Endothelial cell (in vitro differentiated cells): ENCODE results near the gene LIMD2. TPM values are rescaled to one million over a fixed set of nuclear protein-coding genes. Genes with fewer than 3 reads are reported as not detected.

ENCODE experiments used
- DNase-seq: peaks from one replicate; pipeline ENCODE4 v3.0.0; 2021; ENCODE audit warnings: low spot score
- H3K27ac Mint-ChIP-seq: one replicate; pipeline ENCODE4 v1.8.0; 2021; ENCODE audit warnings: mixed read lengths, inconsistent platforms; ENCODE audit not compliant: unreplicated experiment
- H3K27me3 Mint-ChIP-seq: one replicate; pipeline ENCODE4 v1.8.0; 2021; ENCODE audit warnings: mild to moderate bottlenecking, moderate library complexity, mixed read lengths, inconsistent platforms; ENCODE audit not compliant: unreplicated experiment
- H3K36me3 Mint-ChIP-seq: one replicate; pipeline ENCODE4 v1.8.0; 2021; ENCODE audit warnings: mild to moderate bottlenecking, low read depth, mixed read lengths, inconsistent platforms; ENCODE audit not compliant: unreplicated experiment
- H3K4me1 Mint-ChIP-seq: one replicate; pipeline ENCODE4 v1.8.0; 2021; ENCODE audit warnings: mild to moderate bottlenecking, mixed read lengths, inconsistent platforms; ENCODE audit not compliant: unreplicated experiment
- H3K4me3 Mint-ChIP-seq: one replicate; pipeline ENCODE4 v1.8.0; 2021; ENCODE audit warnings: mild to moderate bottlenecking, mixed read lengths, inconsistent platforms; ENCODE audit not compliant: unreplicated experiment
- H3K9me3 Mint-ChIP-seq: one replicate; pipeline ENCODE4 v1.8.0; 2021; ENCODE audit warnings: mixed read lengths, inconsistent platforms; ENCODE audit not compliant: unreplicated experiment
- total RNA-seq: library from RNA; stranded (reverse); fragmentation: NEBNext Ultra II Directional; extraction: Animal tissue kit (Norgen Biotek cat#: 25700); gene quantifications from one replicate; pipeline ENCODE4 v1.2.1, GENCODE V29; 2021; ENCODE audit not compliant: unreplicated experiment
- TF ChIP-seq, protein P1 (sequence below): fragments of 200-600 bp; sonication (generic); IDR thresholded peaks from one replicate; pipeline ENCODE4 v1.5.0; 2021; ENCODE audit warnings: antibody characterized with exemption; ENCODE audit not compliant: unreplicated experiment

Gene LIMD2
- total RNA-seq, 1 donor from 2014 or later, result 132 TPM

DNA sequence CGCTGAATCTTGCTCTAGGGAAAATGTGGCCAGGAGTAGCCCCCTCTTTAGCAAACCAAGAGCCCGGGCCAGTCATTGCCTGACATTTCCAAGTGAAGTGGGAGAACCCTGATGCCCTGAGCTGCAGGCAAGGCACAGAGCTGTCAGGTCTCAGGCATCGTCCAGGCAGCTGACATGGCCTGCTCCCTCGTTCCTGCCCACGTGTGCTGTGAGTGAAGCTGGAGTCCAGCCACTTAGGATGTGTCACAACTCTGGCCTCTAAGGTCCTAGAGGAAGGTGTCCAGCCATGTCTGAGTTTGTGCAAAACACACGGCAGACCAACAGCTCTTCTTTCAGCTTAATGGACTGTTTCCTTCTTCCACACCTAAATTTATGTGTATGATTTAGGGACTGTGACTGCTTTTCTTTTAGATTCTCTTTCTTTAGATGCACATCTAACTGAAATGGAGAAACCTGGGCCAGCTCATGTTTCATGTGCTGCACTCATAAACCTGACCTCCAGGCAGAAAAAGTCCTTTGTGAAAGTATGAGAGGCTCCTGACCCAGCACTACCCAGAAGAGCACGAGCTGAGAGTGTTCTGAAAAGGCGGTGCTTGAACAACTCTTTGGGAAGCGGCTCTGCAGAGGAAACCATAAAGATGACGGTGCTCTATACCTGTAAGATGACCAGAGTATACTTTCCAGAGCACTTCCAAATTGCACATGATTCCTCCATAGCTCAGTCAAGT is 14.8 kb upstream of the LIMD2 start:
- Mint-ChIP-seq H3K9me3 (no peaks in the 10 kb centered on the region), H3K27me3 (peaks cover 2% of the 10 kb centered on the region), H3K4me1 (peaks cover 17% of the 10 kb centered on the region), H3K27ac (peak overlapping the region; percentile 52), H3K36me3 (peaks cover 12% of the 10 kb centered on the region), H3K4me3 (no peak overlapping the region)
- no peak for DNase-seq
- TF ChIP-seq, protein P1, sequence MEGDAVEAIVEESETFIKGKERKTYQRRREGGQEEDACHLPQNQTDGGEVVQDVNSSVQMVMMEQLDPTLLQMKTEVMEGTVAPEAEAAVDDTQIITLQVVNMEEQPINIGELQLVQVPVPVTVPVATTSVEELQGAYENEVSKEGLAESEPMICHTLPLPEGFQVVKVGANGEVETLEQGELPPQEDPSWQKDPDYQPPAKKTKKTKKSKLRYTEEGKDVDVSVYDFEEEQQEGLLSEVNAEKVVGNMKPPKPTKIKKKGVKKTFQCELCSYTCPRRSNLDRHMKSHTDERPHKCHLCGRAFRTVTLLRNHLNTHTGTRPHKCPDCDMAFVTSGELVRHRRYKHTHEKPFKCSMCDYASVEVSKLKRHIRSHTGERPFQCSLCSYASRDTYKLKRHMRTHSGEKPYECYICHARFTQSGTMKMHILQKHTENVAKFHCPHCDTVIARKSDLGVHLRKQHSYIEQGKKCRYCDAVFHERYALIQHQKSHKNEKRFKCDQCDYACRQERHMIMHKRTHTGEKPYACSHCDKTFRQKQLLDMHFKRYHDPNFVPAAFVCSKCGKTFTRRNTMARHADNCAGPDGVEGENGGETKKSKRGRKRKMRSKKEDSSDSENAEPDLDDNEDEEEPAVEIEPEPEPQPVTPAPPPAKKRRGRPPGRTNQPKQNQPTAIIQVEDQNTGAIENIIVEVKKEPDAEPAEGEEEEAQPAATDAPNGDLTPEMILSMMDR, result no peak

DNA sequence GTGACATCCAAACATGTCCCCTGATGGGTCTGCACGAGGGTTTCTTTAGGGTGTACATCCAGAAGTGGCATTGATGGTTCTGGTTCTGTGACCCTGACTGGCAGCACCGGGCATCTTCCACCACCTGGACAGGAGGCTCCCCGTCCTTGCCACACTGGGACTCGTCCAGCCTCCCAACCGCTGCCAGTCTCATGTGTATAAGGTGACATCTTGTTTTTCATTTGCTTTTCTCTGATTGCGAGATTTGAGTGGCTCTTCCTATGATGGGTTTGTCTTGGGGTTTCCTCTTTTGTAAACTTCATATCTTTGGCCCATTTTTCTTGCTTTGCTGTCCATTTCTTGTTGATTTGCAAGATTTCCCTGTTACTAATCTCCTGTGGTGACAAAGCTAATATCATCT is 9.2 kb upstream of the LIMD2 start:
- Mint-ChIP-seq H3K9me3 (no peaks in the 10 kb centered on the region), H3K36me3 (peaks cover 27% of the 10 kb centered on the region), H3K4me1 (peaks cover 4% of the 10 kb centered on the region), H3K4me3 (no peak overlapping the region), H3K27me3 (peaks cover 4% of the 10 kb centered on the region), H3K27ac (no peak overlapping the region)
- TF ChIP-seq, protein P1, result no peak
- no peak for DNase-seq

DNA sequence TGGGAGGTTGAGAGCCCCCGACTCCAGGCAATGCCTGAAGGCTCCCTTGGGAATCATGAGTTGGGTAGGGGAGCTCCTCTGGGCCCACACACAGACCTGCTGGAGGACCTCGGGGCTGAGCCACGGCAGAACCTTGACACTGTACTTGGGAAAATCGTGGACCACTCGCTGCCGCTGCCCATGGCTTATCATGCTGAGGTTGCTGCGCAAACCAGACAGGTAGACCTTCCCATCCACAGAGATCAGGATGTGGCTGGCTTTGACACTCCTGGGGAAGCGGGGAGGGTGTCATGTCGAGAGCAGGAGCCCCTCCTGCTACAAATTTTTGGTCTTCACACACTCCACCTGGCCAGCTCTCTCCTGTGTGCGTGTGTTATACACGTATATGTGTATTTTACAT is 7.2 kb upstream of the LIMD2 start:
- H3K4me1 Mint-ChIP-seq, result peaks cover 20% of the 10 kb centered on the region
- no peak overlapping the region for H3K4me3 Mint-ChIP-seq
- no peak overlapping the region for H3K27ac Mint-ChIP-seq
- no peaks in the 10 kb centered on the region for H3K9me3 Mint-ChIP-seq
- peaks cover 9% of the 10 kb centered on the region for H3K27me3 Mint-ChIP-seq
- no peak for DNase-seq
- peaks cover 29% of the 10 kb centered on the region for H3K36me3 Mint-ChIP-seq
- TF ChIP-seq, protein P1, result no peak

DNA sequence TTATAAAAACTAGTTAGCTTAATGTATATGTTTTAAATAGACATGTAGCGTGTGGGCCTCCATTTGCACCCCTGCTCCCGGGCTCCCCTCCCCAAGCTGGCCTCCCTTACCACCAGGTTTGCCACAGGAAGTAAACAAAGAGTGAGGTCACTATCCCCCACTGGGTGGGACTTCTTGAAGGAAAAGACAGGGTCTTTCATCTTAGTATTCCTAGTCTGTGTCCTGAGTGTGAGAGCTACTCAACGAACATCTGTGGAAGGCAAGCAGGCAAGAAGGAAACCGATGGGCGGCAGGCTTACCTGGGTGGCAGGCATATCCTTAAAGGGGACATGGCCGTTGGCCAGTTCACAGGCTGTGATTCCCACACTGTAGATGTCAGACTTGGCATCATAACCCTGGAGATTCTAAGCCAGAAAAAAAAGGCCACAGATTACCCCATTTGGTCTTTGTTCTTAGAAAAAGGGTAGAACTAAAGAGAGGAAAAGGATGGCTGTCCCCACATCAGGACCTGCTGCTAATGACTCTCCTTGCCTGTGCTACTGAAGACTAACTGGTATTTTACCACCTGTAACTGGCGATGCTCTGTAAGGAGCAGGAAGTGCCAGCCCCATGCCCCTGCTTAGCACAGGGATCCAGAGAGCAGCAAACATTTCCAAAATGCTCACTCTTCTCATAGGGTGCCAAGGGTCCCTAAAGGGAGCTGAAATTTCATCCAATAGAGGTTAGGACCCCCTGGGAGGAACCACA is 6.6 kb upstream of the LIMD2 start:
- peaks cover 12% of the 10 kb centered on the region for H3K27me3 Mint-ChIP-seq
- H3K4me1 Mint-ChIP-seq, result peaks cover 22% of the 10 kb centered on the region
- peak overlapping the region; percentile 78 for H3K27ac Mint-ChIP-seq
- no peaks in the 10 kb centered on the region for H3K9me3 Mint-ChIP-seq
- DNase-seq, result no peak
- H3K4me3 Mint-ChIP-seq, result no peak overlapping the region
- TF ChIP-seq, protein P1, result no peak
- H3K36me3 Mint-ChIP-seq, result peaks cover 29% of the 10 kb centered on the region

DNA sequence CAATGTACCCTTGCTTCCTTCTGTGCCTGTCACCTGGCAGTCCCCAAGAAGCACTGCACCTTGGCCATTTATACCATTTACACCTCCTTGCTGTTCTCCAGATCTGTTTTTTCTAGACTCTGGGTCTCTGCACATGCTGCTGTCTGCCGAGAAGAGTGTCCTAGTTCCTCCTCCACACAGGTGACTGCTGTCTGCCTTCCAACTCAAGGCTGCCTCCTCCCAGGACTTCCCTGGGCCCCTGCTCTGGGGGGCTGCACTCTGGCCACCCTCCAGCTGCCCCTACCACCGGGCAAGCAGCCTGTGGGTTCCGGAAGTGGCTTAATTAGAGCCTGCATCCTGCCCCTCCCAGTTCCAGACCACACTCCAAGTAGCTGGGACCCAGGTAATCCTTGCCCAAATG is 5.7 kb upstream of the LIMD2 start:
- Mint-ChIP-seq H3K4me3 (no peak overlapping the region), H3K27ac (peak overlapping the region; percentile 70), H3K36me3 (peaks cover 32% of the 10 kb centered on the region), H3K9me3 (no peaks in the 10 kb centered on the region), H3K4me1 (peaks cover 26% of the 10 kb centered on the region), H3K27me3 (peaks cover 14% of the 10 kb centered on the region)
- TF ChIP-seq, protein P1, result no peak
- no peak for DNase-seq
